Measurements from ENCODE around the gene ZGPAT.

DNA sequence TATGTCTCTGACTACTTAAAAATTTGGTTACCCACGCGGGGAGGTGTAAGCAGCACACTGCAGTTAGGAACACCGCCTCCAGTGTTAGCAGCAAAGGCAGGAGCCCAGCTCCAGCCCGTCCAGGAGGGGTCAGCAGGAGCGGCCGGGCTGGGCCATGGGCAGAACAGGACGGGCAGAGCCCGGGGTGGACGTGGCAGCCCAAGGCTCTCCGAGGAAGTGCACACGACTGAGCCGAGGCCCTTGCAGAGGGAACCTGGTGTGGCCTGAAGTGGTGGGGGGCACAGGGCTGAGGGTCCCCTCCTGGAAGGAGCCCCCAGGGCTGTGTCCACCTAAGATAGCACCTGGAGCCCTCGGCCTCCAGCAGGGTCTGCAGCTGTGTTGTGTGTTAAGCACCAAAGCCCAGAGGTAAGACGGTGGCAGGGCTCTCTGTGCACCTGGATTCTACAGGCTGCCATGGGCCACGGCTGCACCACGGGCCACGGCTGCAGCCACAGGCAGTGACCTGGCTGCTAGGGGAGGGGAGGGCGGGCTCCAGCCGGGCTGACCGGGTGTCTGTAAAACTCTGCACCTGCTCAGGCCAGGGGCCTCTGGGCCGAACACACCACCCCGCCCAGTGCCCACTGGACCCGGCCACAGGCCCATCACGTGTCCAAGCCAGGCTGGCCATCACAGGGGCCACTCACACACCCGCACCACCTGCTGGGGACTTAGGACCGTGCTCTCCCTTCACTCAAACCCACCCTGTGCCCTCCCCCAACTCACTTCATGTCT, 38.3 kb downstream of the ZGPAT start:
- no peak for TF ChIP-seq ZNF274 (IDR thresholded peaks at IDR 0.05; ENCODE audit: low read depth, low read length)
- TF ChIP-seq SUZ12 (IDR thresholded peaks at IDR 0.05; ENCODE audit: extremely low read depth, insufficient read depth, insufficient read length), result no peak
